ENCODE data around the gene UBE2N. TPM values are rescaled to one million over a fixed set of nuclear protein-coding genes. Genes with fewer than 3 reads are reported as not detected.
A peak's percentile ranks its signal among the peaks of the same experiment; 100 is the strongest.
"Not testable (repeated sequence)": the region's sequence is repeated elsewhere in the genome, so short reads cannot be mapped to it uniquely, and the experiment has no call there.

Gene UBE2N
- total and polyA plus RNA-seq, 11 donors, result 53.6 to 107 (median 88.1) TPM

DNA sequence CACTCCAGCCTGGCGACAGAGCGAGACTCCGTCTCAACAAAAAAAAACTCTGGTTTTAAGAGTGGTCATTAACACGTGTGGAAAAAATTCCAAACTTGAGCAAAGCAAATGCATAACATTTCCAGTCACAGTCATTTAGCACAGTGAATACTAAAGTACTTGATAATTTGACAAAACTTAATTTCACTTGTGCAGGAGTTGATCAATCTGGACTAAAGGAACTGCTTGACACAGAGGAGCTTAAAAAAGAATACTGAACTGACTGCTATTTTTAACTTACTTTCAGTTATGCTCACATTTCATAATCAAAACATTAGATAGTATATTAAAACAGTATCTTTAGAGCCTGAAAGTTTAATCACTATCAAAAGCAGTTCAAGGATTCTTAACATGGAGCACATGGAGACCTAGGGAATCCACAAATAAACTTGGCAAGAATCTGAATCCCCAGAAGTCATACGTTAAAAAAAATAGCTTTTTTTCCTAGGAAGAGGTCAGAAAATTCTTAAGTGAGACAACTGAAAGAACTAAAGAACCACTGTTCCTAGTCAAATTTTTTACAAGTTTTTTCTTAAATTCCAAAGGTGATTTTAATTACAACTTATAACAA is 7.4 kb downstream of the UBE2N start:
- intact Hi-C loops (cut with DNase I), result no loop called here
- ATAC-seq, result peak in 3 of 4 donors; percentile 27 to 49 (median 40)
- H3K4me1 ChIP-seq, result peaks cover 9 to 91% (median 62%) of the 10 kb centered on the region in 12 donors
- peak overlapping the region; percentile 44 to 69 (median 56) for H3K27ac ChIP-seq
- 27 to 44% (median 36%) methylated on average over 5 of the region's 5 CpGs for WGBS, 4 donors
- H3K27me3 ChIP-seq, result no peaks in the 10 kb centered on the region
- TF ChIP-seq POLR2A (IDR thresholded peaks at IDR 0.05) (no peak), CTCF (IDR thresholded peaks at IDR 0.05) (no peak)
- no peak for DNase-seq
- H3K4me3 ChIP-seq, result peak overlapping the region in 9 of 12 donors; percentile 11 to 29 (median 19)
- no peaks in the 10 kb centered on the region for H3K9me3 ChIP-seq
- no peaks in the 10 kb centered on the region for H3K36me3 ChIP-seq

GRCh38 chr12:93432031-93432430 is 9.7 kb downstream of the UBE2N start:
- DNase-seq; intact Hi-C loops (cut with DNase I); ATAC-seq; H3K36me3 ChIP-seq; H3K9me3 ChIP-seq; H3K27me3 ChIP-seq; H3K4me3 ChIP-seq: not testable (repeated sequence)
- WGBS, 4 donors, result 86 to 90% (median 88%) methylated on average over 6 of the region's 6 CpGs
- Histone ChIP-seq H3K4me1 (peaks cover 5 to 92% (median 60%) of the 10 kb centered on the region in 12 donors), H3K27ac (peak overlapping the region in 1 of 12 donors; percentile 32)

DNA sequence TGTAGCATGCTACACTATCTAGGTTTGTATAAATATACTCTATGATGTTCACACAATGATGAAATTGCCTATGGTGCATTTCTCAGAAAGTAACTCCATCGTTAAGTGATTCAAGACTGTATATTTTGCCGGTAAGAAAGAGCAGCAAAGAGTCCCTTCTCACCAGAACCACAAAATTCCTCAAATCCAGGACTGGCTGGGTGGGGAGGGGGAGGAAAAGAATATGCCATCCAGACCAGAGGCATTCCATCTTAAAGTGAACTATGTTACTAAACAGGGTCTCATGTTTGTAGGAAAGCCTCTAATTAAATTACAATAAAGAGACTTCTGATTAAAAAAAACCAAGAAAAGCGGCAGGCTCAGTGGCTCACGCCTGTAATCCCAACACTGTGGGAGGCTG is 11.5 kb downstream of the UBE2N start:
- H3K36me3 ChIP-seq, result no peaks in the 10 kb centered on the region
- intact Hi-C loops (cut with DNase I), result no loop called here
- peaks cover 9 to 93% (median 66%) of the 10 kb centered on the region in 12 donors for H3K4me1 ChIP-seq
- H3K9me3 ChIP-seq, result no peaks in the 10 kb centered on the region
- H3K27ac ChIP-seq, result no peak overlapping the region
- DNase-seq, result no peak
- H3K4me3 ChIP-seq, result no peak overlapping the region
- TF ChIP-seq POLR2A (IDR thresholded peaks at IDR 0.05) (no peak), CTCF (IDR thresholded peaks at IDR 0.05) (no peak)
- WGBS, 4 donors, result 85 to 94% (median 91%) methylated on average over 4 of the region's 4 CpGs
- no peak for ATAC-seq
- no peaks in the 10 kb centered on the region for H3K27me3 ChIP-seq

DNA sequence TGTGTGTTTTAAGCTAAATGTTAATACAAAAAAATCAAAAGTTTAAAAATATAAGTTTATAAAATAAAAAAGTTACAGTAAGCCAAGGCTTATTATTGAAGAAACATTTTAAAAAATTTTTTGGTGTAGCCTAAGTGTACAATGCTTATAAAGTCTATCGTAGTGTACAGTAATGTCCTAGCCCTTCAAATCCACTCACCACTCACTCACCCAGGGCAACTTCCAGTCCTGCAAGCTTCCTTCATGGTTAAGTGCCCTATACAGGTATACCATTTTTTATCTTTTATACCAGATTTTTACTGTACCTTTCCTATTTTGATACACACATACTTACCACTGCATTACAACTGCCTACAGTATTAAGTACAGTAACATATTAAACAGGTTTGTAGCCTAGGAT is 11.9 kb downstream of the UBE2N start:
- Histone ChIP-seq H3K27me3 (no peaks in the 10 kb centered on the region), H3K4me3 (no peak overlapping the region), H3K27ac (no peak overlapping the region), H3K9me3 (no peaks in the 10 kb centered on the region), H3K36me3 (no peaks in the 10 kb centered on the region), H3K4me1 (peaks cover 12 to 94% (median 66%) of the 10 kb centered on the region in 12 donors)
- intact Hi-C loops (cut with DNase I), result loop anchor here in 2 of 10 donors (10.0 kb wide), 1 partner anchor 645 kb away; no protein-coding TSS in a partner anchor
- no peak for TF ChIP-seq POLR2A (IDR thresholded peaks at IDR 0.05)
- TF ChIP-seq CTCF (IDR thresholded peaks at IDR 0.05), result no peak
- ATAC-seq, result no peak
- 59 to 70% (median 64%) methylated on average over 1 of the region's 1 CpG for WGBS, 4 donors
- DNase-seq, result no peak

DNA sequence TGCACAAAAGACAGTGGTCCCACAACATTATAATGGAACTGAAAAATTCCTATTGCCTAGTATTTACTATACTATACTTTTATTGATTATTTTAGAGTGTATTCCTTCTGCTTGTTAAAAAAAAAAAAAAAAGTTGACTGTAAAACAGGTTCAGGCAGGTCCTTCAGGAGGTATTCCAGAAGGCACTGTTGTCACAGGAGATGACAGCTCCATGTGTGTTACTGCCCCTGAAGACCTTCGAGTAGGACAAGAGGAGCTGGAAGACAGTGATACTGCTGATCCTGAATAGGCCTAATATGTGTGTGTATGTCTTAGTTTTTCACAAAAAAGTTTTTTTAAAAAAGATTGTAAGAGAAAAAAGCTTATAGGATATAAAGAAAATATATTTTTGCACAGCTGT is 12.3 kb downstream of the UBE2N start:
- Histone ChIP-seq H3K27ac (no peak overlapping the region), H3K4me1 (peaks cover 8 to 94% (median 65%) of the 10 kb centered on the region in 12 donors), H3K27me3 (no peaks in the 10 kb centered on the region), H3K4me3 (no peak overlapping the region), H3K9me3 (no peaks in the 10 kb centered on the region), H3K36me3 (no peaks in the 10 kb centered on the region)
- intact Hi-C loops (cut with DNase I), result loop anchor here in 2 of 10 donors (10.0 kb wide), 1 partner anchor 645 kb away; no protein-coding TSS in a partner anchor
- ATAC-seq (no peak), DNase-seq (no peak)
- WGBS, 4 donors, result 29 to 51% (median 41%) methylated on average over 1 of the region's 1 CpG
- TF ChIP-seq CTCF (IDR thresholded peaks at IDR 0.05) (no peak), POLR2A (IDR thresholded peaks at IDR 0.05) (no peak)
